Measurements from ENCODE around the gene C1orf167.

DNA sequence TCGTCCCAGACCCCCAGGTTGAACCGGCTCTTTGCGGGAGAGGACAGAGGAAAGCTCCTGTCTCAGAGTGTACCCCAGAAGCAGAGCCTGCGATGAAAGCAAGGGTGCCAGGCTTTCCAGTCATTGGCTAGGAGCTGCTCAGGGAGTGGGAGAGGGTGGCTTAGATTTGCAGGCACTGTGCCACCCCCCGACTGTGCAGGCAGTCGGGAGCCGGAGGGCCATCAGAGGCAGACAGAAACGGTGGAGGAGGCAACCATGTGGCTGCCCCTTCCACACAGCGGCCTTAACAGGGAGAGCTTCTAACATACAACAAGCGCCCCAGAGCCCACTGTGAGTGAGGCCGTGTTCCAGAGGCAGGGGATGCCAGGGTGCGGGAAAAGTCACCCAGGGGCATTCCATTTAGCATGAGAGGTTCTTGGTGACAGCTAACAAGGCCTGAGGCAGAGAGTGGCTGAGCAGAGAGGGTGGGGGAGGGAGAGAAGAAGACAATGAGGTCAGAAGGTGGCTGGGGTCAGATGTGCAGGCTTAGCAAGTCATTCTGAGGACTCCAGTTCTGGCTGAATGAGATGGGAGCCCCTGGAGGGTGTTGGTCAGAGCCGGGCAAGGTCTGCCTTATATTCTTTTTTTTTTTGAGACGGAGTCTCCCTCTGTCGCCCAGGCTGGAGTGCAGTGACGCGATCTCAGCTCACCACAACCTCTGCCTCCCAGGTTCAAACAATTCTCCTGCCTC lies 9.5 kb upstream of the C1orf167 start:
- TF ChIP-seq, protein P1, sequence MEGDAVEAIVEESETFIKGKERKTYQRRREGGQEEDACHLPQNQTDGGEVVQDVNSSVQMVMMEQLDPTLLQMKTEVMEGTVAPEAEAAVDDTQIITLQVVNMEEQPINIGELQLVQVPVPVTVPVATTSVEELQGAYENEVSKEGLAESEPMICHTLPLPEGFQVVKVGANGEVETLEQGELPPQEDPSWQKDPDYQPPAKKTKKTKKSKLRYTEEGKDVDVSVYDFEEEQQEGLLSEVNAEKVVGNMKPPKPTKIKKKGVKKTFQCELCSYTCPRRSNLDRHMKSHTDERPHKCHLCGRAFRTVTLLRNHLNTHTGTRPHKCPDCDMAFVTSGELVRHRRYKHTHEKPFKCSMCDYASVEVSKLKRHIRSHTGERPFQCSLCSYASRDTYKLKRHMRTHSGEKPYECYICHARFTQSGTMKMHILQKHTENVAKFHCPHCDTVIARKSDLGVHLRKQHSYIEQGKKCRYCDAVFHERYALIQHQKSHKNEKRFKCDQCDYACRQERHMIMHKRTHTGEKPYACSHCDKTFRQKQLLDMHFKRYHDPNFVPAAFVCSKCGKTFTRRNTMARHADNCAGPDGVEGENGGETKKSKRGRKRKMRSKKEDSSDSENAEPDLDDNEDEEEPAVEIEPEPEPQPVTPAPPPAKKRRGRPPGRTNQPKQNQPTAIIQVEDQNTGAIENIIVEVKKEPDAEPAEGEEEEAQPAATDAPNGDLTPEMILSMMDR (IDR thresholded peaks at IDR 0.05; ENCODE audit: low read length) = no peak
- TF ChIP-seq EZH2 (optimal IDR thresholded peaks at IDR 0.05; ENCODE audit: low read depth, low read length) = no peak

All from MM.1S (cell line).